ENCODE measurements around the gene RUVBL1. TPM values are rescaled to one million over a fixed set of nuclear protein-coding genes. Genes with fewer than 3 reads are reported as not detected.

RUVBL1 gene
- total RNA-seq, 2 experiments from 2014 or later = 71.6 to 73.1 TPM

DNA sequence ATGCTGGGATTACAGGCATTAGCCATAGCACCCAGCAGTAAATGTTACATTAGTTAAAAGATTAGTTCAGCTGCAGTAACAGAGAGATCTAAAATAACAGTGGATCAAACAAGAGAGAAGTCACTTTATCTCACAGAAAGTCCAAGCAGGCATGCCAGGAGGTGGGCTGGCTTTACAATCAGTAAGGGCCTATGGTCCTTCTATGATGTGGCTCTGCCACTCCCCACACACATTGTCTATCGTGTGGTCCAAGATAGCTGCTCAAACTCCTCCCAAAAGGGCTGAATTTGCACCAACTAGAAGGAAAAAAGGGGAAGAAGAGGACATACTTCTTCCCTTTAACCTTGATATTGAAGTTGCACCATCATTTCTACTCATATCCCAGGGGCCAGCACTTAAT is 4.6 kb upstream of the RUVBL1 start:
- intact Hi-C loops (cut with micrococcal nuclease) = no loop called here
- Mint-ChIP-seq H3K27me3 (ENCODE audit: low read depth) (no peaks in the 10 kb centered on the region), H3K9me3 (peaks cover 4% of the 10 kb centered on the region), H3K4me1 (ENCODE audit: low read depth) (peaks cover 11% of the 10 kb centered on the region), H3K36me3 (ENCODE audit: low read depth) (peaks cover 3% of the 10 kb centered on the region), H3K4me3 (no peak overlapping the region), H3K27ac (no peak overlapping the region)
- DNase-seq = no peak
- CTCF ChIA-PET = interaction anchor here (0.7 to 1.3 kb wide), 2 partner anchors 33 to 85 kb away, joined by 3 read pairs; no protein-coding TSS in a partner anchor

DNA sequence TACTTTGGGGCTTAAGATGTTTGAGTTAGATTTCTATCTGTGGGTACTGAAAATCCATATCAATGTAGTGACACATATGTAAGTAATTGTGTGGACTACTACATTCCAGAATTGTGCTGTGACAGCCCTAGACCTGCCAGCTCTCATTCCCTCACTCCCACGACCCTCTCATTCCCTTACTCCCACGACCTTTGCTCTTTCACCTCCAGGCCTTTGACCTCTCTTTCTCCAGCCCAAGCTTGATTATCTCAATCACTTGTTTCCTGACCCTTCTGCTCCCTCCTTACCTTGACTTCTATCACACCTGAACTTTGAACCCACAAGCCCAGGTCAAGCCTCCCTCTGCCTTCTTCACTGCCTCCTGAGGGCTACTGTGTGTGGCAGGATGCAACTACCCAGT is 3.6 kb upstream of the RUVBL1 start:
- Mint-ChIP-seq H3K27me3 (ENCODE audit: low read depth) (no peaks in the 10 kb centered on the region), H3K4me1 (ENCODE audit: low read depth) (peaks cover 15% of the 10 kb centered on the region), H3K27ac (no peak overlapping the region), H3K36me3 (ENCODE audit: low read depth) (peaks cover 3% of the 10 kb centered on the region), H3K9me3 (peaks cover 4% of the 10 kb centered on the region), H3K4me3 (no peak overlapping the region)
- no peak for DNase-seq
- CTCF ChIA-PET = no interaction called here
- intact Hi-C loops (cut with micrococcal nuclease) = no loop called here

DNA sequence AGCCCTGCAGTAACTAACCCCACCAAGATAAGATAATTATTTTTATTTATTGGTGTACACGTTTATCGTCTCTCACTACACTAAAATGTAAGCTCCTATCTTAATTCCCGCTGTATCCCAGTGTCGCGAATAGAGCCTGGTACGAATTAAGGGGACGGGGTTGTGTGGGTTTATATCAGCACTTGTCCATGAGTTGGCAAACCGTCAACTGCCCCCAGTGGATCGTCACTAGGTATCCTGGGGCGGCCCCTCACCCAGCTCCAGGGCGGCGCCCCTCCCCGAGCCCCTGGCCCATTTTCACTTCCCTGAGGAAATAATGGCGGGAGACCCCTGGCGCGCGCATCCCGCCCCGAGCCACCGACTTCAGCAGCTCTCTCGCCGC is 465 bp downstream of the RUVBL1 start:
- Mint-ChIP-seq H3K36me3 (ENCODE audit: low read depth) (peaks cover 24% of the 10 kb centered on the region), H3K9me3 (no peaks in the 10 kb centered on the region), H3K4me1 (ENCODE audit: low read depth) (peaks cover 35% of the 10 kb centered on the region), H3K4me3 (peak overlapping the region; percentile 93), H3K27me3 (ENCODE audit: low read depth) (no peaks in the 10 kb centered on the region), H3K27ac (peak overlapping the region; percentile 42)
- intact Hi-C loops (cut with micrococcal nuclease) = loop anchor here (1.0 to 5.0 kb wide), 6 partner anchors 11 to 526 kb away; partner anchors contain the start of genes ABTB1, EEFSEC, MCM2 and SEC61A1
- peak; percentile 12 for DNase-seq
- CTCF ChIA-PET = interaction anchor here (1.1 to 2.3 kb wide), 6 partner anchors 10 to 494 kb away, joined by 3 to 11 read pairs (median 5); no protein-coding TSS in a partner anchor

DNA sequence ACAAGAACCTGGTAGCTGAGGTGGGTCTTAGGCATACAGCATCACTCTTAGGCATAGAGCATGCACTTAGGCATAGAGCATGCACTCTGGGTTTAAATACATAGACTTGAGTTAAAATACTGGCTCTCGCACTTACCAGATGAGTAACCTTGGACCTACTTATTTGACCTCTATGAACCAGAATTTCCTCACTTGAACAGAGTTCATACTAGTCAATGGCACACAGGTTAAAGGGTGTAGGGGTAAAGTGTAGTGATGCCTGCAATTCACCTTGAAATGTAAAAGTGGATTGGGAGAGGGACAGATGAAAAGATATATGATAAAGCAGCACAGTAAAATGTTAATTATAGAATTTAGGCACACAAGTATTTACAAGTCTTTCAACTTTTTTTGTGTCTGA is 1.6 kb downstream of the RUVBL1 start:
- intact Hi-C loops (cut with micrococcal nuclease) = loop anchor here (2.0 to 5.0 kb wide), 3 partner anchors 47 to 525 kb away; partner anchors contain the start of genes ABTB1 and MCM2
- H3K27me3 Mint-ChIP-seq (ENCODE audit: low read depth) = no peaks in the 10 kb centered on the region
- no peak overlapping the region for H3K27ac Mint-ChIP-seq
- peak overlapping the region; percentile 93 for H3K4me3 Mint-ChIP-seq
- DNase-seq = no peak
- CTCF ChIA-PET = interaction anchor here (0.7 to 2.3 kb wide), 4 partner anchors 11 to 72 kb away, joined by 3 to 11 read pairs (median 7); no protein-coding TSS in a partner anchor
- peaks cover 39% of the 10 kb centered on the region for H3K4me1 Mint-ChIP-seq (ENCODE audit: low read depth)
- H3K36me3 Mint-ChIP-seq (ENCODE audit: low read depth) = peaks cover 31% of the 10 kb centered on the region
- H3K9me3 Mint-ChIP-seq = no peaks in the 10 kb centered on the region

DNA sequence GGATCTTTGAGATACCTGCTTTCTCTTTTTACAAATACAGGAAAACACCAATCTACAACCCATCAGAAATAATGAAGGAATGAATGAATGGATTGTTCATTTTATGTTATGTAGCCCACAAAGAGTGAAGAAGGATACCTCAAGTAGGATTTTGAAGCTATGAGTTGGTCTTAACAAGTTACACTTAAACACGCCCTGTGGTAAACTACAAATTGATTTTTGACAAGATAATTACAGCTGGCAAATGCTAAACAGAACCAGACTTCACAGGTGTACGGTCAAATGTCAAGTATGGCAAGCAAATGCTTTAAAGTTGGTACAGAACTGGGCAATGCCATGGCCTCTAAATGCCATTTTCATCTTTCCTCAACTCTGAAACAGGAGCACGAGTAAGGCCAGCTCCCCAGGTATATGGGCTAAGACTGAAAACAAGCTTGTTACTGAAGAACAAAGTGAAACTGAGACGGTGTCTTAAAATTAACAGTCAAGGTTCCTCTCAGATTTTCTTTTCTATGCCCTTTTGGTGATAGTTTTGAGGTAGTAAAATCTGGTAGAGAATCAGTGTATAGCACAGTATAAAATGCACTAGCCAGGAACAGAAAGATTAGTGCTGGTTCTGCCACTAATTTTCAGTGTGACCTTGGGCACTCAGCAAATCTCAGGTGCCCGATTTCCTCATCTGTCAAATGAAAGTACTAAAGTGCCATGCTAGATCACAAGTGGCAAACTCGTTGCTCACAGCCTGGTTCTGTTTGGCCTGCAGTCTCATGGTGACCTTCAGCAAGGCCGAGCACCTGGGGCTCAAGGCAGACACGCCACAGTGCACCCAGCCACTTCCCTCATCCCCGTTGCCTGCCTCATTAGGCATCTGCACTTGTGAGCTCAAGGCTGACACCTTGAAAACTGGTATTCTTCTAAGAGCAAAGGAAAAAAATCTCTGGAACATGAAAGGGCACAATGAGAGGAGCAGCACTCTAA is 9.5 kb downstream of the RUVBL1 start:
- peaks cover 50% of the 10 kb centered on the region for H3K4me1 Mint-ChIP-seq (ENCODE audit: low read depth)
- H3K36me3 Mint-ChIP-seq (ENCODE audit: low read depth) = peaks cover 60% of the 10 kb centered on the region
- no peak overlapping the region for H3K4me3 Mint-ChIP-seq
- intact Hi-C loops (cut with micrococcal nuclease) = loop anchor here (5.0 kb wide), 1 partner anchor 38 kb away; the partner anchor contains the start of gene EEFSEC
- CTCF ChIA-PET = interaction anchor here (0.7 kb wide), 1 partner anchor 167 kb away, joined by 3 read pairs; no protein-coding TSS in a partner anchor
- no peaks in the 10 kb centered on the region for H3K9me3 Mint-ChIP-seq
- no peak for DNase-seq
- no peaks in the 10 kb centered on the region for H3K27me3 Mint-ChIP-seq (ENCODE audit: low read depth)
- no peak overlapping the region for H3K27ac Mint-ChIP-seq

DNA sequence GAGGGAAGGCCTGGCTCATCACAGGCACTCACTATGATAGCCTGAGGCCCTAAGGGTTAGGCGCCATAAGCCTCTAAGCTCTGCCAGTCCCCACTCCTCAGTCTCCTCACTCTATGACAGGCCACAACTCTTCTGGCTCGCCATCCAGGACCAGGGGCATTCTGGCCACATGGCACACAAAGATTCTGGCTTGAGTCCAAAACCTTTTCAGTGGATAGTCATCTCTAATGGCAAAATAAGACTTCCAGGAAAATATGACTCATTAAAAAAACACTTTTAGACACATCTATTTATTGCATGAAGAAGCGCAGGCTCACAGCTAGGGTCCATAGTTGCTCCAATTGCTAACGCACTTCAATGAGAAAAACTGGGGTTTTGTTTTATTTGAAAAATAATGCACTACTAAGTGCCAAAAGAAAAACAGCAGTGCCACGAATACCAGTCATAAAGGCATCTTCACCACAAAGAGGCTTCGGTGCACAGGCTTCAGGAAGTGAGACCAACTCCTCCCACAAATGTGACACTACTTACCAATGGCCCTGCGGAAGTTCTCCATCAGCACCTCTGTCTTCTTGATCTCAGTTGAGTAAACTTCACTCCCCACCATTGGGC is 11.1 kb downstream of the RUVBL1 start:
- CTCF ChIA-PET = no interaction called here
- no peak overlapping the region for H3K4me3 Mint-ChIP-seq
- intact Hi-C loops (cut with micrococcal nuclease) = loop anchor here (1.0 to 5.0 kb wide), 2 partner anchors 11 to 40 kb away; partner anchors contain the start of genes EEFSEC and RUVBL1
- H3K9me3 Mint-ChIP-seq = no peaks in the 10 kb centered on the region
- peak; percentile 59 for DNase-seq
- peaks cover 53% of the 10 kb centered on the region for H3K36me3 Mint-ChIP-seq (ENCODE audit: low read depth)
- peaks cover 38% of the 10 kb centered on the region for H3K4me1 Mint-ChIP-seq (ENCODE audit: low read depth)
- H3K27me3 Mint-ChIP-seq (ENCODE audit: low read depth) = no peaks in the 10 kb centered on the region
- peak overlapping the region; percentile 79 for H3K27ac Mint-ChIP-seq

DNA sequence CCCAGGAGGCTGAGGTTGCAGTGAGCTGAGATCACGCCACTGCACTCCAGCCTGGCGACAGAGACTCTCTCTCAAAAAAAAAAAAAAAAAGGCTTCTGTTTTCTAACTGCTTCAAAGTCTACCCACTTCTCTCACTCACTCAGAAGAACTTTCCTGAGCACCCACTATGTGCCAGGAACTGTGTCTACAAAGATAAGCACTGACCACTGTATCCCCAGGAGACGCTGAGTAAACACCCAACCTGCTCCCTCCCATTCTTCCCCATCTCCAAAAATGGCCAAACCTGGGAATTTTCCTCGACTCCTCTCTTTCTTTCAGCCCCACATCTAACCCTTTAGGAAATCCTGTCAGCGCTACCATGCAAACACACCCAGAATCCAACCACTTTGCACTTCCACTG is 12.5 kb downstream of the RUVBL1 start:
- Mint-ChIP-seq H3K4me3 (no peak overlapping the region), H3K27ac (peak overlapping the region; percentile 60), H3K27me3 (ENCODE audit: low read depth) (no peaks in the 10 kb centered on the region), H3K4me1 (ENCODE audit: low read depth) (peaks cover 38% of the 10 kb centered on the region), H3K9me3 (no peaks in the 10 kb centered on the region), H3K36me3 (ENCODE audit: low read depth) (peaks cover 47% of the 10 kb centered on the region)
- intact Hi-C loops (cut with micrococcal nuclease) = loop anchor here (5.0 kb wide), 1 partner anchor 41 kb away; the partner anchor contains the start of gene EEFSEC
- no peak for DNase-seq
- CTCF ChIA-PET = interaction anchor here (1.5 kb wide), 1 partner anchor 22 kb away, joined by 5 read pairs; no protein-coding TSS in a partner anchor

DNA sequence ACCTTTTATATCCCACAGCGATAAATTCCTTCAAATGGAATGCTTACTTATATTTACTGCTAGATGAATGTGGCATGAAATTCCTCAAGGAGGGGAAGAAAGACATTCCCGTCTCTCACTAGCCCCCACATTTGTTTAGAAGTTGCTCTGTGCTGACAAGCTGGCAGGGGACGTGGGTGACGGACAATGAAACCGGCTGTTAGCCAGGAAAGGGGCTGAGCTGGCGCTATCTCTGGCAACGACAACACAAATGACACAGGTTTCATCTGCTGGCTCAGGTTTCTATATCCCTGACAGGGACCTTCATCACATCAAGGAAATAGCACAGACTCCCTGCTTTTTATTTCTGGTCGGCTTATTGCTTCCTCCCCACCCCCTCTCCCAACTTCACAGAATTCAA is 15.8 kb downstream of the RUVBL1 start:
- intact Hi-C loops (cut with micrococcal nuclease) = no loop called here
- Mint-ChIP-seq H3K4me3 (no peak overlapping the region), H3K27ac (no peak overlapping the region), H3K36me3 (ENCODE audit: low read depth) (peaks cover 40% of the 10 kb centered on the region), H3K4me1 (ENCODE audit: low read depth) (peaks cover 13% of the 10 kb centered on the region), H3K9me3 (no peaks in the 10 kb centered on the region), H3K27me3 (ENCODE audit: low read depth) (no peaks in the 10 kb centered on the region)
- CTCF ChIA-PET = no interaction called here
- DNase-seq = no peak

DNA sequence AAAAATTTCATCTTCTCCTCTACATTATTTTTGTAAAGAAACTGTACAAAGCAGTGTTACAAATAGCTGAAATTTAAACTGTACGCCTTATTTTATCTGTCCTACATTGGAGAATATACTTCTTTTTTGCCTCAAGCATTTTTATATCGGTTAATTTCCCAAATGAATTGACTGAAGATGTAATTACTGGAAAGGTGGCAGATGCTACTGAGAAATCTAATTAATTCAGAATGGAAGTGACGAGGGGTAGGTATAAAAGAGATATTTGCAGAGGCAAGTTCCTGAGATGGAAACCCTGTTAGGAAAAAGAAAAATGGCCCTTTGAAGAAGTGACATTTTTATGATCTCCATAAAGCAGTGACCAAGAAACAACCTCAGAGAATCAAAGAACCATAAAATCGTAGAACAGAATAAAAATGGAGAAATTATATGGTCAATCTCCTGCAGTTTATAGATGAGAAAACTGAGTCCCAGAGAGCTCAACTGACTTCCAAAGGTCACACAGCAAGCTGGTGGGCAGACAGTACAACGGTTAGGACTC is 20.4 kb downstream of the RUVBL1 start:
- no peak overlapping the region for H3K4me3 Mint-ChIP-seq
- CTCF ChIA-PET = interaction anchor here (0.9 to 1.3 kb wide), 2 partner anchors 8 to 10 kb away, joined by 3 to 5 read pairs; no protein-coding TSS in a partner anchor
- no peak overlapping the region for H3K27ac Mint-ChIP-seq
- no peaks in the 10 kb centered on the region for H3K4me1 Mint-ChIP-seq (ENCODE audit: low read depth)
- H3K9me3 Mint-ChIP-seq = no peaks in the 10 kb centered on the region
- no peaks in the 10 kb centered on the region for H3K27me3 Mint-ChIP-seq (ENCODE audit: low read depth)
- peaks cover 45% of the 10 kb centered on the region for H3K36me3 Mint-ChIP-seq (ENCODE audit: low read depth)
- DNase-seq = no peak
- intact Hi-C loops (cut with micrococcal nuclease) = no loop called here

DNA sequence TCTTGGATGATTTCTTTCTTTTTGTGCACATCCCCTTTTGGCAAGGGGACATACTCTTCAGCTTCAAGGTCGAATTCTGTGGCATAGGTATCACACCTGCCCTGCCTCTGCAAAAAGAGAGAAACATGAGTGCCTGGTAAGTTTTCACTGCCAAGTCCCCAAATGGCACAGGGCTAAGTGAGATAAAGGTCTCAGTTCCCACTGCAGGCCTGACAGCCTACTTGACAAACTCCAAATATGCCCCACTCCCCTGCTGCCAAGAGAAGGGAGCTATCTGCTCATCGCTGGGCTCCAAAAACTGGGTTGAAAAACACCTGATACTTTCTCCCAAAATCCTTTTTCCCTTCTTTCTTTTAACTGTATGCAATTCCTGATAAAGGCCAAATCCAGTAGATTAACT is 23.0 kb downstream of the RUVBL1 start:
- Mint-ChIP-seq H3K27ac (no peak overlapping the region), H3K4me3 (no peak overlapping the region), H3K9me3 (no peaks in the 10 kb centered on the region), H3K27me3 (ENCODE audit: low read depth) (no peaks in the 10 kb centered on the region), H3K36me3 (ENCODE audit: low read depth) (peaks cover 53% of the 10 kb centered on the region), H3K4me1 (ENCODE audit: low read depth) (no peaks in the 10 kb centered on the region)
- CTCF ChIA-PET = interaction anchor here (1.0 kb wide), 1 partner anchor 8 kb away, joined by 4 read pairs; no protein-coding TSS in a partner anchor
- intact Hi-C loops (cut with micrococcal nuclease) = no loop called here
- no peak for DNase-seq

DNA sequence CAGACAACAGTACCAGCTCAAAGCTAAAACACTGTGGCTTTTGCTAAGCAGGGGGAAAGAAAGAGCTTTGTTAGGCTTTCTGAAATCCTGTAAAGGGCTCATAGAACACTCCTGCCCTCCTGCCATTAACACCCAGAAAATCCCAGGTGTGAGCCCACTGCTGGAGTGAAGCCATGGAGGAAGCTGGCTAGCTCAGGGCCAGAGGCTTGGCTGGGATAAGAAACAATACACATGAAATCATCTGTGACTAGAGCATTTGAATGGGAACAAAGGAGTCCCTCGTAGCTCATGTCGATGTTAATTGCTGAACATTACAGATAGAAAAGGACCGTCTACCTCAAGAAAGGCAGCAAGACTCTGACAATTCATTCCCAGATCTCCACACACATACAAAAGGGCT is 23.5 kb downstream of the RUVBL1 start:
- intact Hi-C loops (cut with micrococcal nuclease) = no loop called here
- H3K27me3 Mint-ChIP-seq (ENCODE audit: low read depth) = no peaks in the 10 kb centered on the region
- CTCF ChIA-PET = interaction anchor here (1.0 kb wide), 1 partner anchor 9 kb away, joined by 4 read pairs; no protein-coding TSS in a partner anchor
- H3K4me1 Mint-ChIP-seq (ENCODE audit: low read depth) = peaks cover 2% of the 10 kb centered on the region
- peaks cover 56% of the 10 kb centered on the region for H3K36me3 Mint-ChIP-seq (ENCODE audit: low read depth)
- DNase-seq = no peak
- H3K4me3 Mint-ChIP-seq = no peak overlapping the region
- no peaks in the 10 kb centered on the region for H3K9me3 Mint-ChIP-seq
- no peak overlapping the region for H3K27ac Mint-ChIP-seq

DNA sequence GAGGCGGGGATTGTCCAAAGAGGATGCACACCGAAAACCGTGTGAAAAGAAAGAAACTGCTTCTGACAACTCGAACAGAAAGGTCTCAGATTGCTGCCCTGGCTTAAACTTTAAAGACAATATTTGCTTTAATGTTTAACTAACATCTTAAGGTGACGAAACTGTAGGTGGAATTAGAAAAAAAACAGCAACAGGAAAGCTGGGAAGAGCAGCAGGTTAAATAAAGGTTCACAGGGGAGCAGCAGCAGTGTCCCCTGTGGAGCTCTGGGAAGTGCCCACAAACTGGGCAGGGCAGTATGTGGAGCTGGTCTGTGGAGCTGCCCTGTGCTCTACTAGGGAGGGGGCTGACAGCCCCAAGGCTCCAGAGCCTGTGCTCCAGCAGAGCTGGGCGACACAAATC is 25.4 kb downstream of the RUVBL1 start:
- no peaks in the 10 kb centered on the region for H3K27me3 Mint-ChIP-seq (ENCODE audit: low read depth)
- intact Hi-C loops (cut with micrococcal nuclease) = loop anchor here (5.0 kb wide), 2 partner anchors 329 to 394 kb away; partner anchors contain the start of gene GATA2
- CTCF ChIA-PET = interaction anchor here (1.2 kb wide), 1 partner anchor 12 kb away, joined by 3 read pairs; no protein-coding TSS in a partner anchor
- DNase-seq = no peak
- peaks cover 58% of the 10 kb centered on the region for H3K36me3 Mint-ChIP-seq (ENCODE audit: low read depth)
- no peak overlapping the region for H3K27ac Mint-ChIP-seq
- peaks cover 5% of the 10 kb centered on the region for H3K4me1 Mint-ChIP-seq (ENCODE audit: low read depth)
- H3K9me3 Mint-ChIP-seq = no peaks in the 10 kb centered on the region
- H3K4me3 Mint-ChIP-seq = no peak overlapping the region
